ENCODE measurements around the gene CCNDBP1. TPM values are rescaled to one million over a fixed set of nuclear protein-coding genes. Genes with fewer than 3 reads are reported as not detected.

The CCNDBP1 gene
- total and polyA plus RNA-seq, 7 donors = 34.9 to 79.2 (median 41.1) TPM

DNA sequence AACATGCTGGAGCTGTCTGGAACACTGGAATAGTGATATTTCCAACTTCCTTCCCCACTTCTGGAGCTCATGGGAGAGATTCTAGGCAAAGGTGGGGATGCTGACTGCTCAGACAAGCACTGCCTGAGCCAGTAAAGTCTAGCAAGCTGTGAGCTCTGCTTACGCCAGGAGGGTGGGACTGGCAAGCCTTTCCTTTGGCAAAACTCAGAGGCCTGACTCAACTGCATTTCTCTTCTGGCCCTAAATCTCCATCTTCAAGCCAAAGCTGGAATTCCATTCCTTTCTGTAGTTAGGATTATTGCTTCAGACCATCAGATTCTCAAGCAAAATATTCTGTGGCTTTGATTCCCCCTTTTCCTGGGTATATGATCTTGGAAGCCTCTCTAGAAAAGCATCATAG, 55.9 kb downstream of the CCNDBP1 start:
- TF ChIP-seq, protein P1, sequence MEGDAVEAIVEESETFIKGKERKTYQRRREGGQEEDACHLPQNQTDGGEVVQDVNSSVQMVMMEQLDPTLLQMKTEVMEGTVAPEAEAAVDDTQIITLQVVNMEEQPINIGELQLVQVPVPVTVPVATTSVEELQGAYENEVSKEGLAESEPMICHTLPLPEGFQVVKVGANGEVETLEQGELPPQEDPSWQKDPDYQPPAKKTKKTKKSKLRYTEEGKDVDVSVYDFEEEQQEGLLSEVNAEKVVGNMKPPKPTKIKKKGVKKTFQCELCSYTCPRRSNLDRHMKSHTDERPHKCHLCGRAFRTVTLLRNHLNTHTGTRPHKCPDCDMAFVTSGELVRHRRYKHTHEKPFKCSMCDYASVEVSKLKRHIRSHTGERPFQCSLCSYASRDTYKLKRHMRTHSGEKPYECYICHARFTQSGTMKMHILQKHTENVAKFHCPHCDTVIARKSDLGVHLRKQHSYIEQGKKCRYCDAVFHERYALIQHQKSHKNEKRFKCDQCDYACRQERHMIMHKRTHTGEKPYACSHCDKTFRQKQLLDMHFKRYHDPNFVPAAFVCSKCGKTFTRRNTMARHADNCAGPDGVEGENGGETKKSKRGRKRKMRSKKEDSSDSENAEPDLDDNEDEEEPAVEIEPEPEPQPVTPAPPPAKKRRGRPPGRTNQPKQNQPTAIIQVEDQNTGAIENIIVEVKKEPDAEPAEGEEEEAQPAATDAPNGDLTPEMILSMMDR (IDR thresholded peaks at IDR 0.05) = no peak
- H3K4me1 ChIP-seq = peaks cover 9% of the 10 kb centered on the region
- H3K4me3 ChIP-seq = no peak overlapping the region
- intact Hi-C loops (cut with DNase I) = no loop called here
- no peaks in the 10 kb centered on the region for H3K27me3 ChIP-seq (ENCODE audit: insufficient read depth in 3 of 3, low read length in 2 of 3)
- H3K36me3 ChIP-seq (ENCODE audit: insufficient read depth in 1 of 2, low read depth in 1 of 2) = no peaks in the 10 kb centered on the region
- H3K9me3 ChIP-seq = no peaks in the 10 kb centered on the region
- no peak overlapping the region for H3K27ac ChIP-seq
- DNase-seq = peak; percentile 62 to 80
- 56 to 78% (median 59%) methylated on average over 1 of the region's 1 CpG for WGBS, 3 donors
- peak in 3 of 4 donors; percentile 25 to 55 (median 40) for ATAC-seq

DNA sequence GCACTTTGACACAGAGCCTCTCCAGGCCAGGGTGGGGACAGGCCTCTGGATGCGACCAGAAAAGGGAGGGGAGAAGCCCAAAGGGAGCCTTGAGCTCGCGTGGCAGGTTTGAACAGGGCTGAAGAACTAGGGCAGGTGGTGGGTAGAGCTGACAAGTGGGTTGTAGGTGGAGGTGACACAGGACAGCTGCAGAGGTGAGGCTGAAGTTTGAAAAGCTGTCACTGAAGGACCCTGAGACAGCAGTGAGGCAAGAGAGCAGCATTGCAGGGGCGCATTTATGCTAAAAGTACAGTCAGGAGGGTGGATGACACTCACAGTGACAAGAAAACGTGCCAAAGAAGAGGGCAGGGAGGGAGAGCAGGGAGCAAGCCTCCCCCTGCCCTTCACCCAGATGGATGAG, 57.4 kb downstream of the CCNDBP1 start:
- intact Hi-C loops (cut with DNase I) = no loop called here
- WGBS, 3 donors = 80 to 87% (median 85%) methylated on average over 5 of the region's 5 CpGs
- Histone ChIP-seq H3K36me3 (ENCODE audit: insufficient read depth in 1 of 2, low read depth in 1 of 2) (no peaks in the 10 kb centered on the region), H3K27me3 (ENCODE audit: insufficient read depth in 3 of 3, low read length in 2 of 3) (no peaks in the 10 kb centered on the region), H3K4me1 (peaks cover 9% of the 10 kb centered on the region), H3K27ac (no peak overlapping the region), H3K9me3 (no peaks in the 10 kb centered on the region), H3K4me3 (no peak overlapping the region)
- TF ChIP-seq, protein P1 (IDR thresholded peaks at IDR 0.05) = no peak
- DNase-seq = no peak
- ATAC-seq = no peak

- intact Hi-C loops (cut with DNase I) = no loop called here
- TF ChIP-seq, protein P1 (IDR thresholded peaks at IDR 0.05) = no peak
Observed at GRCh38 chr15:43243020-43243645, 57.9 kb downstream of the CCNDBP1 start.

DNA sequence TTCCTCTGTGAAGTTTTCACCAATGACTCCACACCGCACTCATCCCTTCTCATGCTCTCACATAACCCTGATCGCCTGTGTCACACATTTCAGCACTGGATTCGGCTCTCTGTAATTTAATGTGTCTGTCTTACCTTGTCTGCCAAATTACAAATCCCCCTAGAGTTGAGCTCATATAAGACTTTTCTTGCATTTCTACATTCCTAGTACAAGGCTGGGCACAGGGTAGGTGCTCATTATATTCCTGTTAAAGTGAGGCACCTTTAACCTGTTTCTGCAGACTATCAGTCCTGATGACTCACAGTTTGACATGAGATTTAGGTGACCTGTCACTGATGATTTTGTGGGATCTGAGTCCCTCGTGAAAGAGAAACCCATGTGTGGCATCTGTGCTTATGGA, 58.9 kb downstream of the CCNDBP1 start:
- intact Hi-C loops (cut with DNase I) = no loop called here
- DNase-seq (no peak), ATAC-seq (no peak)
- Histone ChIP-seq H3K9me3 (no peaks in the 10 kb centered on the region), H3K27ac (no peak overlapping the region), H3K27me3 (ENCODE audit: insufficient read depth in 3 of 3, low read length in 2 of 3) (no peaks in the 10 kb centered on the region), H3K4me1 (no peaks in the 10 kb centered on the region), H3K36me3 (ENCODE audit: insufficient read depth in 1 of 2, low read depth in 1 of 2) (no peaks in the 10 kb centered on the region), H3K4me3 (no peak overlapping the region)
- TF ChIP-seq, protein P1 (IDR thresholded peaks at IDR 0.05) = no peak
- WGBS, 3 donors = 85 to 94% (median 86%) methylated on average over 4 of the region's 4 CpGs

More at GRCh38 chr15:43243020-43243645, 57.9 kb downstream of the CCNDBP1 start:
- H3K36me3 ChIP-seq (ENCODE audit: insufficient read depth in 1 of 2, low read depth in 1 of 2) = no peaks in the 10 kb centered on the region
- WGBS, 3 donors = 93 to 97% (median 97%) methylated on average over 2 of the region's 2 CpGs
- DNase-seq (no peak), ATAC-seq (no peak)
- peaks cover 9% of the 10 kb centered on the region for H3K4me1 ChIP-seq
- no peak overlapping the region for H3K27ac ChIP-seq
- no peaks in the 10 kb centered on the region for H3K9me3 ChIP-seq
- H3K27me3 ChIP-seq (ENCODE audit: insufficient read depth in 3 of 3, low read length in 2 of 3) = no peaks in the 10 kb centered on the region
- H3K4me3 ChIP-seq = no peak overlapping the region

DNA sequence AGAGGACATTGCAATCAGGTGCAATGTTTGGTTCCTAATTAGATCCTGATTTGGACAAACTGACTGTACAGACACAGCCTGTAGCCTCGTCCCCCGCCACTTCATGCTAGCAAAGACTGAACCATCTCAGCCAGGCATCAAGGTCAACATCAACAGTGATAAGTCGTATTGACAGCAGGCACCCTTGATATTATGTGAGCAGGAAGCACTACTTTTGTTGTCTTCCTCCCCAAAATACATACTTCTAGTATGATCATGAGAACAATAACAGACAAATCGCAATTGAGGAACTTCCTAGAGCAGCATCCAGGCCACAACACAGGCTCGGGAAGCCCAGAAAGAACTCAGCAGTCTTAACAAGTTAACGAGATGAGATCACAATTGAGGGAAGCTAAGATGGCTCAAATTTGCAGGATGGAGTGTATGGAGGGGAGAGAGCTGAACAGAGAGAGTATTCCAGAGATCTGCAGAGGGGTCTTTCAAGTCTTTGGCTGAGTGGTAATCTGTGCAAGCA, 61.1 kb downstream of the CCNDBP1 start:
- Histone ChIP-seq H3K9me3 (no peaks in the 10 kb centered on the region), H3K36me3 (ENCODE audit: insufficient read depth in 1 of 2, low read depth in 1 of 2) (no peaks in the 10 kb centered on the region), H3K27ac (no peak overlapping the region), H3K4me1 (no peaks in the 10 kb centered on the region), H3K27me3 (ENCODE audit: insufficient read depth in 3 of 3, low read length in 2 of 3) (no peaks in the 10 kb centered on the region), H3K4me3 (no peak overlapping the region)
- intact Hi-C loops (cut with DNase I) = no loop called here
- ATAC-seq (no peak), DNase-seq (no peak)
- 75 to 76% (median 76%) methylated on average over 6 of the region's 6 CpGs for WGBS, 3 donors
- TF ChIP-seq, protein P1 (IDR thresholded peaks at IDR 0.05) = no peak

Data from psoas muscle (tissue), 8 donors.